GM19467 (cell line): Measurements from ENCODE around the gene EPS15.
"Not testable (repeated sequence)": the region's sequence is repeated elsewhere in the genome, so short reads cannot be mapped to it uniquely, and the experiment has no call there.

Experiments
- ATAC-seq: cut with Tn5 transposase; IDR thresholded peaks from one replicate; pipeline ENCODE4 v1.9.1; 2021; ENCODE audit warnings: mild to moderate bottlenecking, moderate library complexity; ENCODE audit not compliant: unreplicated experiment

EPS15 gene

GRCh38 chr1:51392241-51392640 is 126.8 kb downstream of the EPS15 start:
- no peak for ATAC-seq

- ATAC-seq: not testable (repeated sequence)
Measured at GRCh38 chr1:51390641-51391040, 128.4 kb downstream of the EPS15 start.

GRCh38 chr1:51387288-51387687 is 131.8 kb downstream of the EPS15 start:
- not testable (repeated sequence) for ATAC-seq

- not testable (repeated sequence) for ATAC-seq
Measured at GRCh38 chr1:51386259-51386658, 132.8 kb downstream of the EPS15 start.

GRCh38 chr1:51385776-51386175 is 133.3 kb downstream of the EPS15 start:
- ATAC-seq: no peak

- ATAC-seq: no peak
Measured at GRCh38 chr1:51381964-51382363, 137.1 kb downstream of the EPS15 start.

- no peak for ATAC-seq
Measured at GRCh38 chr1:51380936-51381335, 138.1 kb downstream of the EPS15 start.

GRCh38 chr1:51378871-51379270 is 140.2 kb downstream of the EPS15 start:
- no peak for ATAC-seq

- ATAC-seq: no peak
Measured at GRCh38 chr1:51373898-51374297, 145.2 kb downstream of the EPS15 start.

GRCh38 chr1:51372561-51372960 is 146.5 kb downstream of the EPS15 start:
- no peak for ATAC-seq

GRCh38 chr1:51369171-51369570 is 149.9 kb downstream of the EPS15 start:
- ATAC-seq: no peak

- no peak for ATAC-seq
Measured at GRCh38 chr1:51365774-51366173, 153.3 kb downstream of the EPS15 start.

- no peak for ATAC-seq
Measured at GRCh38 chr1:51359879-51360278, 159.2 kb downstream of the EPS15 start.

GRCh38 chr1:51355382-51355781 is 163.7 kb downstream of the EPS15 start:
- ATAC-seq: no peak

- no peak for ATAC-seq
Measured at GRCh38 chr1:51354416-51354815, 164.7 kb downstream of the EPS15 start.

- ATAC-seq: no peak
Measured at GRCh38 chr1:51351907-51352306, 167.2 kb downstream of the EPS15 start.

GRCh38 chr1:51349862-51350261 is 169.2 kb downstream of the EPS15 start:
- no peak for ATAC-seq

GRCh38 chr1:51348147-51348527 is 170.9 kb downstream of the EPS15 start:
- no peak for ATAC-seq

GRCh38 chr1:51347398-51348146 is 171.5 kb downstream of the EPS15 start:
- ATAC-seq: no peak

- no peak for ATAC-seq
Measured at GRCh38 chr1:51346086-51346942, 172.8 kb downstream of the EPS15 start.

GRCh38 chr1:51345300-51345687 is 173.8 kb downstream of the EPS15 start:
- ATAC-seq: no peak
